Adipose tissue (tissue), 3 donors: ENCODE measurements around the gene COA6. TPM values are rescaled to one million over a fixed set of nuclear protein-coding genes. Genes with fewer than 3 reads are reported as not detected.
"Not testable (repeated sequence)": the region's sequence is repeated elsewhere in the genome, so short reads cannot be mapped to it uniquely, and the experiment has no call there.

ENCODE experiments used
- H3K27ac ChIP-seq: one replicate; pipeline ENCODE4 v1.5.1; 2013; ENCODE audit warnings: low read depth, low read length
- WGBS, 3 donors: extraction: QIAGEN DNeasy Blood & Tissue Kit; methylation state at CpG; one replicate each; pipeline ENCODE4 v1.1.7; 2013; 5-methylcytosine and 5-hydroxymethylcytosine counted together
- polyA plus RNA-seq, 3 donors: library from polyadenylated mRNA; stranded (reverse); fragments of 200-250 nt; gene quantifications; one replicate each; pipeline ENCODE4 v1.2.3, GENCODE V29; 2013
- donor health status: healthy with polysubstance abuse.
- donor health status: Bipolar disorder and iron deficiency.
- donor health status: healthy.

Gene COA6
- polyA plus RNA-seq, 3 donors = 22.6 to 53.4 (median 37.9) TPM

GRCh38 chr1:234362558-234362957 is 10.7 kb upstream of the COA6 start:
- WGBS, 3 donors = 64 to 89% (median 86%) methylated on average over 2 of the region's 2 CpGs
- H3K27ac ChIP-seq = no peak overlapping the region

DNA sequence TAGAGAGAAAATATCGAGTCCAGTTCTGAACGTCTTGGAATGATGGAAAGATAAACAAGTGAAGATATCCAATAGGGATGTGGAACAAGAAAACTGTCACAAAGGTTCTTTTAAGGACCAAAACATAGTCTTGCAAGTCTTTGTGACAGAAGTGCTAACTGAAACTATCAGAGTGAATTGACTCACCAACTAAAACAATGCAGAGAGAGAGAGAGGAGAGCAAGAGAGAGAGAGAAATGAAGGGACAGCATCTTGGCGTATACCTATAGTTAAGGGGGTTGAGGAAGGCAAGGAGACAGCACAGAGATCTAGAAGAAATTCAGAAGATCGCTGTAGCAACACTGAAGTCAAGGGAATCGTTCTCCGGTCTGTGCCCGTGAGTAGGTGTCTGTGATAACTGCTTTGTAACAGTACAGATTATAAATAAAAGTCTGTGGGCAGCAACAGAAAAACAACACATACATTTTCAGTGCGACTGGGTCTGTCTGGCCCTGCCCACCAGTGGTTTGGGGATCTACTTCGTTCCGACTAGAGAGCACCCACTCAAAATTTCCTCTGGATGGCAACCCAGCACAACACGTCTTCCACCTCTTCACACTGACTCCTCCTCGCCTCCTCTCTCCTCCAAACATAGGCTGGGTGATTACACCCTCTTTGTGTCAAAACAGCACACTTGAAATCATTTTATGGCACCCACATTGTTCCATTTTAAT is 4.8 kb upstream of the COA6 start:
- 76 to 81% (median 76%) methylated on average over 12 of the region's 12 CpGs for WGBS, 3 donors
- H3K27ac ChIP-seq = no peak overlapping the region

- 84 to 89% (median 84%) methylated on average over 3 of the region's 3 CpGs for WGBS, 3 donors
- H3K27ac ChIP-seq = no peak overlapping the region
Measured at GRCh38 chr1:234369033-234369430, 4.2 kb upstream of the COA6 start.

DNA sequence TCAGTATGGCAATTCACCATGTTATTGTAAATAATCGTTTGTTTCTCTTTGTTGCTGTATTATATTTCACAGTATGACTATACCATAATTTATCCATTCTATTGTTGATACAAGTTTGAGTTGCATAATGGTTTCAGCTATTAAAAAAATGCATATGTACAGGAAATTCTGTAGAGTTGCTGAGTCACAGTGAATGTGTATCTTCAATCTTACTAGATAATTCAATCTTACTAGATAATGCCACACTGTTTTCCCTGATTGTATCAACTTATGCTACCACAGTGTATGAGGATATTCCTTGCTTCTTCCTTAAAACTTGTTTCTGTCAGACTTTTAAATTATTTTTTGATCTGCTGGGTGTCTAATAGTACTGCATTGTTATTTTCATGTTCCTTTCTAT is 3.5 kb upstream of the COA6 start:
- no peak overlapping the region for H3K27ac ChIP-seq
- 76 to 91% (median 81%) methylated on average over 1 of the region's 1 CpG for WGBS, 3 donors

- 26 to 75% (median 57%) methylated on average over 2 of the region's 2 CpGs for WGBS, 3 donors
- no peak overlapping the region for H3K27ac ChIP-seq
Measured at GRCh38 chr1:234371414-234371813, 1.8 kb upstream of the COA6 start.

DNA sequence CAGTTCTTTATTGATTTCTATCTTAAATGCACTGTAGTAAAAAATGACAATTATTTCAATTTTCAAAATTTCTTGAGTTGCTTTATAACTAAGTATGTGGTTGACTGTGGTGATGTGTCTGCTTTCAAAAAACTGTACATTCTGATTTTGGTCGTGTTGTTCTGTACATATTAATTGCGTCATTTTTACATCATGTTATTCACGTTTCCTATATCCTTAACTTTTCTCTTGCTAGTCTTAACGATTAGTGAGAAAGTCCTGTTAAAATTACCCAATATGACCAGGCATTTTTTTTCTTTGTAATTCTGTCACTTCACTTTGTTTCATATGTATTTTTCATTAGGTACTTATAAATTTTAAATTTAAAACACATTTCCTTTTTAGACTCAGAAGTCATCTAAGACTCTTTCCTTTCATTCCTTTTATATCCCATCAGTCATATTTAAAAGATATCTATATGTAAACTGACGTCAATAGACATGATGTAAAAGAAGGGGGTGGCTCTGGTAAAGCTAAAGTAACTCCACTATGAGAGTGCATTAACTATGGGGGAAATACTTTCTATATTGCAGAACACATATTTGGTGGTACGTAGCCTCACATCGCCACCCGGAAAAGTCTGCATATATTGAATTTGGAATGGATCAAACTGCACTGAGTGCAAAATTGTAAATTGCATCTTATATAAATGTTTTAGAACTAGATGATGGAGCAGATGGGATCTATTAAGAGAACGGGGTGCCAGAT is 1.1 kb upstream of the COA6 start:
- no peak overlapping the region for H3K27ac ChIP-seq
- 35 to 47% (median 46%) methylated on average over 9 of the region's 9 CpGs for WGBS, 3 donors

- H3K27ac ChIP-seq = no peak overlapping the region
- WGBS, 3 donors = 2 to 5% (median 4%) methylated on average over 6 of the region's 6 CpGs
Measured at GRCh38 chr1:234373959-234374254, 651 bp downstream of the COA6 start.

DNA sequence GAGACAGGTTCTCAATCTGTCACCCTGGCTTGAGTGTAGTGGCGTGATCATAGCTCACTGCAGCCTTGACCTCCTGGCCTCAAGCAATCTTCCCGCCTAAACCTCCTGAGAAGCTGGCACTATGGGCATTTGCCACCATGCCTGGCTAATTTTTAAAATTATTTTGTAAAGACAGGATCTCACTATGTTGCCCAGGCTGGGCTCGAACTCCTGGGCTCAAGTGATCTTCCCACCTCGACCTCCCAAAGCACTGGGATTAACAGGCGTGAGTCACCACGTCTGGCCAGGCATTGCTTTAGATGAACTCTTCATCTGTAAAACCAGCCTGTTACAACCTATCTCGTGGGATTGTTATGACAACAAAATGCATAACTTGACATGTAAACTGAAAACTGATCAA is 2.4 kb downstream of the COA6 start:
- 90 to 97% (median 96%) methylated on average over 7 of the region's 7 CpGs for WGBS, 3 donors
- H3K27ac ChIP-seq = no peak overlapping the region

DNA sequence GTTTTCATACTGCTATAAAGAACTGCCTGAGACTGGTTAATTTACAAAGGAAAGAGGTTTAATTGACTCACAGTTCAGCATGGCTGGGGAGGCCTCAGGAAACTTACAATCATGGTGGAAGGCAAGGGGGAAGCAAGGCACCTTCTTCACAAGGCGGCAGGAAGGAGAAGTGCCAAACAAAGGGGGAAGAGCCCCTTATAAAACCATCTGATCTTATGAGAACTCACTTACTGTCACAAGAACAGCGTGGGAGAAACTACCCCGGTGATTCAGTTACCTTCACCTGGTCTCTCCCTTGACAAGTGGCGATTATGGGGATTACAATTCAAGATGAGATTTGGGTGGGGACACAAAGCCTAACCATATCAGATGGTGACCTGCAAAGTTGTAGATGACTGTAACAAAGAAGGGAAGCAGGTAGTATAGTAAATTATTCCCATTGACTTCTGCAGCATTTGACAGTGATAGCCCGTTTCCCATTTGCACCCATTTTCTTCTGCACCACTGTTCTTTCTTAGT is 6.4 kb downstream of the COA6 start:
- not testable (repeated sequence) for H3K27ac ChIP-seq
- 86 to 99% (median 95%) methylated on average over 5 of the region's 5 CpGs for WGBS, 3 donors

DNA sequence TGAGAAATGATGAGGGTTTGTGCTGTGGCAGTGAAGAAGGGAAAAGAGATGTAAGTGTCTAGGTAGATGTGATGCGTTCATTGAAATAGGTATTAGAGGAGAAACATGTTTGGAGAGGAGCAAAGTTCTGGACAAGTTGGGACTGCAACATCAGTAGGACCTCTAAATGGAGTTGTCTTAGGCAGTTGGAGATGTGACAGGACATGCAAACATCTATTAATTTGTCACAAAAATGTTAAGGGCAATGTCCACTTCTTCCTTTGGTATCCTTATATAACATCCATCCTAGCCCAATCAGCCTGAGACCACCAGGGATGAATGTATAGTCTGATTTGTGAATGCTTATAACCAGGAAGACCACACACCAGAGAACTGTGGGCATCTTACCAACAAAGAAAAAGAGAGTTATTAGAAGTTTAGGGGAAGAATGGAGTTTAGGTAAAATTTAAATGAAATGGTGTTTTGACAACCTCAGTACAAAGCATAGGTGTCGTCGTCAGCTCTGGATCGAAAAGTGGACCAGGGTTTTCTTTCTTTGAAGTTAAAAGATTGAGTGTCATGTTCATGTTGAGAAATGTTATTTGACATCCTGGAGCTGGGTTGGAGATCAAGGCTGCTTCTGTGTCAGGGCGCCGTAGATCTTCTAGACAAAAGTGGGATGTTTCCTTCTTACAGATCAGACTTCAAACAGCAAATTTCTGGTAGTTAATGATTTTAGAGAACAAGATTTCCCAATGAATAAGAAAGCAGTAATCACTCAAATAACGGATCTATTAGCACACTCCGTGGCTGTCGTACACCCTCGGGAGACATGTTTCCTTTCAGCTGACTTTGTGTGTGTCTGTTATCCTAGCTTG is 8.7 kb downstream of the COA6 start:
- 78 to 87% (median 86%) methylated on average over 10 of the region's 10 CpGs for WGBS, 3 donors

DNA sequence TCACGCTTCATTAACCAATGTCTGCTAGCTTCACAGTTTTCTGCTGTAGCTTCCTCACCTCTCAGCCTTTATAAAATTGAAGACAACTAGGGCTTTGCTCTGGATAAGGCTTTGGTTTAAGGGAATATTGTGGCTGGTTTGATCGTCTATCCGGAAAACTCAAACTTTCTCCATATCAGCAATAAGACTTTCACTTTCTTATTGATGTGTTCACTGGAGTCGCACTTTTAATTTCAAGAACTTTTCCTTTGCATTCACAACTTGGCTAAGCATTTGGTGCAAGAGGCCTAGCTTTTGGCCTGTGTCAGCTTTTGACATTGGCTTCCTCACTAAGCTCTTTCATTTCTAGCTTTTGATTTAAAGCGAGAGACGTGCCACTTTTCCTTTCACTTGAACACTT is 12.9 kb downstream of the COA6 start:
- WGBS, 3 donors = 94 to 98% (median 95%) methylated on average over 6 of the region's 6 CpGs
- H3K27ac ChIP-seq = no peak overlapping the region

More for the DNA sequence above, 8.7 kb downstream of the COA6 start:
- H3K27ac ChIP-seq = no peak overlapping the region

GRCh38 chr1:234388094-234388493 is 14.8 kb downstream of the COA6 start:
- no peak overlapping the region for H3K27ac ChIP-seq
- 75 to 92% (median 81%) methylated on average over 6 of the region's 6 CpGs for WGBS, 3 donors

DNA sequence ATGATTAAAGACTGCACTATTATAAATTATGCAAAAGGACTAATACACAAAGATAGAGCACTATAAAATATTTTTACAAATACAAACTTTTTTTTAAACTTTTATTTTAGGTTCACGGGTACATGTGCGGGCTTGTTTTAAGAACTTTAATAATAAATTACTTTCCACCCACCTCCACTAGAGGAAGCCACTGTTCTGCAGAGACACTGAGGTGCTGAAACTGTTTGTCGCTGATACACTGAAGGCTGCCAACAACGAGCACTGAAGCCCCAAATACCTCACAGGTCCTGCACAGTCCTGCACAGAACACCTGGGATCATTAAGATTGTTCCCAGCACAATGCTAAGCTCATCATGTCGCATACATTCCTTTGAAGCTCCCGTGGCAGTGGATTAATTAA is 19.9 kb downstream of the COA6 start:
- WGBS, 3 donors = 63 to 92% (median 87%) methylated on average over 6 of the region's 6 CpGs
- no peak overlapping the region for H3K27ac ChIP-seq

DNA sequence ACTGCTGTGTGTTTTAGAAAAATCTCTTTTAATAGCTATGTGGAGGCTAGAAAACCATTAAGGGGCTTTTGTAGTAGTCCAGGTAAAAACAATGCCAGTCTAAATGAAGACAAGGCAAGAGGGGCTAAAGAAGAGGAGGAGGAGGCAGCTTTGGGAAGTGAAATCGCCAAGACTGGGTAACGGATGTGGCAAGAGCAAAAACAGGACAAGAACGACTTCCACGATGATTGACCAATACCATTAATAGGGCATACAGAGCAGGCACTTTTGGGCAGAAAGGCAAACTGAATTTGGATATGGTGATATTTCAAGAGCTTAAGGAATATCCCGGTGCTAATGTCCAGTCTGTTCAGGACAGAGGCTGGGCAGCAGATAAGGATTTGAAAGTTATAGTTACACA is 22.0 kb downstream of the COA6 start:
- H3K27ac ChIP-seq = no peak overlapping the region
- 59 to 92% (median 65%) methylated on average over 5 of the region's 5 CpGs for WGBS, 3 donors

DNA sequence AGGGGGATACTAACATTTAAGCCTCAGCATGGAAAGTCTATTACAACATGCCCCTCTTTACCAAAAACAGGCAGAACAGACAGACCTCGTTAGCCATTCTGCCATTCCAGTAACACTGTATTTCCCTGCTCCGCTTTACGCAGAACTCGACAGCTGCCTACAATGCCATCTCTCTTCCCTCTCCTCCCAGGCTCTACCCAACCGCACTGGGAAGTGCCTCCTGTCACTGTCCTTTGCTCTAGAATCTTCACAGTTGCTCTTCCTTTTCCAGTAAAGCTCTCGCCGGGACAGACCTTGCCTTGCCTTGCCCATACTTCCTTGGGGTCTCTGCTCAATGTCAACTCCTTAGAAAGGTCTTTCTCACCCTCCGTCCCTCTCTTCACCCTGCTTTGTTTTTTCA is 22.8 kb downstream of the COA6 start:
- WGBS, 3 donors = 90 to 94% (median 93%) methylated on average over 8 of the region's 8 CpGs

GRCh38 chr1:234396871-234397270 is 23.6 kb downstream of the COA6 start:
- WGBS, 3 donors = 86 to 94% (median 92%) methylated on average over 6 of the region's 6 CpGs
- H3K27ac ChIP-seq = no peak overlapping the region

More for the DNA sequence above, 22.8 kb downstream of the COA6 start:
- no peak overlapping the region for H3K27ac ChIP-seq

DNA sequence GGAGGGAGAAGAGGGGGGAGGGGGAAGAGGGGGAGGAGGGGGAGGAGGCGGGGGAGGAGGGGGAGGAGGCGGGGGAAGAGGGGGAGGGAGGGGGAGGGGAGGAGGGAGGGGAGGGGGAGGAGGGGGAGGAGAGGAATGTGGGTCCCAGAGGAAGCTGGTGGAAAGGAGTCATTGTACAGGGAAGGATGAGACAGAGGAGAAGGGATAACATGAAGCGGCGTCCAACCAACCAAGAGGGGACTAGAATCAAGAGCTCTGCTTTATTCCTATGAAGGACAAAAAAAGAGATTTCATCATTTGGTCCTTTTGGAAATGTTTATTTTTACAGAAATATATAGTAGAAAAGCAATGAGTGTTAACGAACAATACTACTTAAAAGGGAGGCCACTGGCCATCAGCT is 24.5 kb downstream of the COA6 start:
- WGBS, 3 donors = 67 to 81% (median 67%) methylated on average over 3 of the region's 5 CpGs
- no peak overlapping the region for H3K27ac ChIP-seq

- no peak overlapping the region for H3K27ac ChIP-seq
- WGBS, 3 donors = 39 to 84% (median 51%) methylated on average over 8 of the region's 8 CpGs
Measured at GRCh38 chr1:234398849-234399381, 25.7 kb downstream of the COA6 start.

GRCh38 chr1:234399515-234399914 is 26.3 kb downstream of the COA6 start:
- H3K27ac ChIP-seq = not testable (repeated sequence)
- 82 to 90% (median 85%) methylated on average over 6 of the region's 6 CpGs for WGBS, 3 donors
